Neural cell (in vitro differentiated cells): ENCODE data around the gene WDR83. TPM values are rescaled to one million over a fixed set of nuclear protein-coding genes. Genes with fewer than 3 reads are reported as not detected.

Experiments used
- H2AFZ ChIP-seq: fragments of 200-600, 300-800 bp; sonication (generic), shearing (Covaris generic); 2 replicates; pipeline ENCODE4 v1.6.0; 2014; ENCODE audit warnings: low read depth, mild to moderate bottlenecking, antibody characterized with exemption, low read length, moderate library complexity
- H3F3A ChIP-seq: fragments of 200-600 bp; shearing (Covaris generic); 2 replicates; pipeline ENCODE4 v1.6.1; 2016; ENCODE audit warnings: mild to moderate bottlenecking, moderate library complexity, mixed read lengths, antibody characterized with exemption, low read length; ENCODE audit not compliant: insufficient read depth, poor library complexity, severe bottlenecking
- H3K27ac ChIP-seq: fragments of 200-600, 300-800 bp; sonication (generic), shearing (Covaris generic); 2 replicates; pipeline ENCODE4 v1.5.1; 2014; ENCODE audit warnings: mild to moderate bottlenecking, low read length, moderate library complexity
- H3K27me3 ChIP-seq: fragments of 300-800, 200-600 bp; sonication (generic), shearing (Covaris generic); 2 replicates; pipeline ENCODE4 v1.6.0; 2014; ENCODE audit warnings: mild to moderate bottlenecking, low read depth, low read length, moderate library complexity; ENCODE audit not compliant: insufficient read depth
- H3K36me3 ChIP-seq: fragments of 300-800, 200-600 bp; sonication (generic), shearing (Covaris generic); 2 replicates; pipeline ENCODE4 v1.5.1; 2014; ENCODE audit warnings: mild to moderate bottlenecking, antibody characterized with exemption, low read length, moderate library complexity; ENCODE audit not compliant: insufficient read depth
- H3K4me2 ChIP-seq: fragments of 300-800, 200-600 bp; sonication (generic), shearing (Covaris generic); 2 replicates; pipeline ENCODE4 v1.6.0; 2014; ENCODE audit warnings: mild to moderate bottlenecking, low read length
- H3K4me3 ChIP-seq: fragments of 300-800, 200-600 bp; sonication (generic), shearing (Covaris generic); 2 replicates; pipeline ENCODE4 v1.5.1; 2014; ENCODE audit warnings: mild to moderate bottlenecking, low read length, moderate library complexity
- H3K79me2 ChIP-seq: fragments of 200-600 bp; shearing (Covaris generic); replicated peaks from 2 replicates; pipeline ENCODE4 v1.6.0; 2014; ENCODE audit warnings: mild to moderate bottlenecking, low read length, moderate library complexity; ENCODE audit not compliant: insufficient read depth
- H3K9ac ChIP-seq: fragments of 300-800, 200-600 bp; sonication (generic), shearing (Covaris generic); 2 replicates; pipeline ENCODE4 v1.6.1; 2016; ENCODE audit warnings: mild to moderate bottlenecking, low read length, mixed read lengths
- H3K9me2 ChIP-seq: fragments of 200-600 bp; shearing (Covaris generic); 2 replicates; pipeline ENCODE4 v1.6.1; 2016; ENCODE audit warnings: mild to moderate bottlenecking, low read length, mixed read lengths; ENCODE audit not compliant: insufficient read depth
- H3K9me3 ChIP-seq: fragments of 200-600, 300-800 bp; sonication (generic), shearing (Covaris generic); 2 replicates; pipeline ENCODE4 v1.6.1; 2016; ENCODE audit warnings: mild to moderate bottlenecking, mixed run types, low read length, moderate library complexity, mixed read lengths
- H4K20me1 ChIP-seq: fragments of 200-600 bp; shearing (Covaris generic); 2 replicates; pipeline ENCODE4 v1.6.1; 2016; ENCODE audit warnings: mild to moderate bottlenecking, mixed run types; ENCODE audit not compliant: insufficient read depth
- EP300 ChIP-seq: fragments of 450-650 bp; conservative IDR thresholded peaks from 2 replicates; pipeline ENCODE4 v1.6.1; 2014; ENCODE audit warnings: antibody characterized with exemption, mild to moderate bottlenecking, moderate library complexity; ENCODE audit not compliant: poor library complexity, severe bottlenecking
- EZH2 ChIP-seq: fragments of 200-600, 300-800 bp; shearing (Covaris generic), sonication (generic); IDR thresholded peaks from 2 replicates; pipeline ENCODE4 v1.6.1; 2014; ENCODE audit warnings: antibody characterized with exemption, low read length, borderline replicate concordance, mild to moderate bottlenecking; ENCODE audit not compliant: insufficient read depth, poor library complexity, severe bottlenecking
- MXI1 ChIP-seq: fragments of 450-650 bp; conservative IDR thresholded peaks from 2 replicates; pipeline ENCODE4 v1.6.1; 2014; ENCODE audit warnings: antibody characterized with exemption, mild to moderate bottlenecking; ENCODE audit not compliant: poor library complexity, severe bottlenecking
- POLR2AphosphoS5 ChIP-seq: IDR thresholded peaks from 2 replicates; pipeline ENCODE4 v1.6.1; 2012
- RAD21 ChIP-seq: fragments of 450-650 bp; conservative IDR thresholded peaks from 2 replicates; pipeline ENCODE4 v1.6.1; 2014; ENCODE audit warnings: antibody characterized with exemption, mild to moderate bottlenecking, moderate library complexity
- SMC3 ChIP-seq: fragments of 450-650 bp; conservative IDR thresholded peaks from 2 replicates; pipeline ENCODE4 v1.6.1; 2014; ENCODE audit warnings: antibody characterized with exemption, mild to moderate bottlenecking, moderate library complexity; ENCODE audit not compliant: poor library complexity
- TAF1 ChIP-seq: IDR thresholded peaks from 2 replicates; pipeline ENCODE4 v1.6.1; 2012; ENCODE audit warnings: low read depth
- polyA plus RNA-seq: library from polyadenylated mRNA; depleted of rRNA; stranded (reverse); fragments of >200 nt; gene quantifications from 2 replicates; pipeline ENCODE4 v1.2.3, GENCODE V29; 2014
- TF ChIP-seq, protein P1 (sequence below): fragments of 450-650 bp; IDR thresholded peaks from 2 replicates; pipeline ENCODE4 v1.5.1; 2014; ENCODE audit warnings: antibody characterized with exemption, mild to moderate bottlenecking, moderate library complexity; ENCODE audit not compliant: poor library complexity, severe bottlenecking
- TF ChIP-seq, protein P2 (sequence below): IDR thresholded peaks from 2 replicates; pipeline ENCODE4 v1.6.1; 2012; ENCODE audit warnings: borderline replicate concordance

WDR83 gene
- polyA plus RNA-seq, 1 donor from 2014 or later = 45.3 TPM

DNA sequence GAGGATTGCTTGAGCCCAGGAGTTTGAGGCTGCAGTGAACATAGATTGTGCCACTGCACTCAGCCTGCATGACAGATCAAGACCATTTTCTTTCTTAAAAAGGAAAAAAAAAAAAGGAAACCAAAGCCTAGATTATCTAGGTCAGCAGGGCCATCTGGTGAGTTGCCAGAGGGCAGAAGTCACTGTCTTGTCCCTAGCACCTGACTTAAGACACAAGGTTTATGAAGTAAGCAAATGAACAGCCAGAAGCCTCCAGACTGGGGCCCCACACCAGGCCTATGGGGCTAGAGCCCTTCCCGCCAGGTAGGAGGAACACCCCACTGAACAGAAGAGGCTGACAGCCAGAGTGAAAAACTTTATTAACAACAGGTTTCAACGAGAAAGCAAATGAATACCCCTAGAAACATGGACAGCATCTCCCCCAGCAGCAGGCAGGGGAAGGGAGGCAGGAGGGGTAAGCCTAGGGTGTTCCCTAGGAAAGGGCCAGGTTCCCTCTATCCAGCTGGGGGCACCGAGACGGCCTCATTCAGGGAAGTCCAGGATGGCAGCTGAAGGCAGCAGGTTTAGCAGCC lies 1.2 kb downstream of the WDR83 start:
- Histone ChIP-seq H3K4me3 (peak overlapping the region; percentile 87), H3K9me2 (no peaks in the 10 kb centered on the region), H3K9me3 (no peaks in the 10 kb centered on the region), H3F3A (no peaks in the 10 kb centered on the region), H3K79me2 (peaks cover 29% of the 10 kb centered on the region), H3K36me3 (no peaks in the 10 kb centered on the region), H3K4me2 (peak overlapping the region; percentile 94), H2AFZ (no peak overlapping the region), H3K9ac (peak overlapping the region; percentile 87), H3K27me3 (no peaks in the 10 kb centered on the region), H3K27ac (no peak overlapping the region), H4K20me1 (no peaks in the 10 kb centered on the region)
- TF ChIP-seq TAF1 (no peak), EZH2 (no peak), RAD21 (no peak), MXI1 (no peak), POLR2AphosphoS5 (no peak), EP300 (no peak), SMC3 (no peak)
- TF ChIP-seq, protein P1, sequence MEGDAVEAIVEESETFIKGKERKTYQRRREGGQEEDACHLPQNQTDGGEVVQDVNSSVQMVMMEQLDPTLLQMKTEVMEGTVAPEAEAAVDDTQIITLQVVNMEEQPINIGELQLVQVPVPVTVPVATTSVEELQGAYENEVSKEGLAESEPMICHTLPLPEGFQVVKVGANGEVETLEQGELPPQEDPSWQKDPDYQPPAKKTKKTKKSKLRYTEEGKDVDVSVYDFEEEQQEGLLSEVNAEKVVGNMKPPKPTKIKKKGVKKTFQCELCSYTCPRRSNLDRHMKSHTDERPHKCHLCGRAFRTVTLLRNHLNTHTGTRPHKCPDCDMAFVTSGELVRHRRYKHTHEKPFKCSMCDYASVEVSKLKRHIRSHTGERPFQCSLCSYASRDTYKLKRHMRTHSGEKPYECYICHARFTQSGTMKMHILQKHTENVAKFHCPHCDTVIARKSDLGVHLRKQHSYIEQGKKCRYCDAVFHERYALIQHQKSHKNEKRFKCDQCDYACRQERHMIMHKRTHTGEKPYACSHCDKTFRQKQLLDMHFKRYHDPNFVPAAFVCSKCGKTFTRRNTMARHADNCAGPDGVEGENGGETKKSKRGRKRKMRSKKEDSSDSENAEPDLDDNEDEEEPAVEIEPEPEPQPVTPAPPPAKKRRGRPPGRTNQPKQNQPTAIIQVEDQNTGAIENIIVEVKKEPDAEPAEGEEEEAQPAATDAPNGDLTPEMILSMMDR = no peak
- TF ChIP-seq, protein P2, sequence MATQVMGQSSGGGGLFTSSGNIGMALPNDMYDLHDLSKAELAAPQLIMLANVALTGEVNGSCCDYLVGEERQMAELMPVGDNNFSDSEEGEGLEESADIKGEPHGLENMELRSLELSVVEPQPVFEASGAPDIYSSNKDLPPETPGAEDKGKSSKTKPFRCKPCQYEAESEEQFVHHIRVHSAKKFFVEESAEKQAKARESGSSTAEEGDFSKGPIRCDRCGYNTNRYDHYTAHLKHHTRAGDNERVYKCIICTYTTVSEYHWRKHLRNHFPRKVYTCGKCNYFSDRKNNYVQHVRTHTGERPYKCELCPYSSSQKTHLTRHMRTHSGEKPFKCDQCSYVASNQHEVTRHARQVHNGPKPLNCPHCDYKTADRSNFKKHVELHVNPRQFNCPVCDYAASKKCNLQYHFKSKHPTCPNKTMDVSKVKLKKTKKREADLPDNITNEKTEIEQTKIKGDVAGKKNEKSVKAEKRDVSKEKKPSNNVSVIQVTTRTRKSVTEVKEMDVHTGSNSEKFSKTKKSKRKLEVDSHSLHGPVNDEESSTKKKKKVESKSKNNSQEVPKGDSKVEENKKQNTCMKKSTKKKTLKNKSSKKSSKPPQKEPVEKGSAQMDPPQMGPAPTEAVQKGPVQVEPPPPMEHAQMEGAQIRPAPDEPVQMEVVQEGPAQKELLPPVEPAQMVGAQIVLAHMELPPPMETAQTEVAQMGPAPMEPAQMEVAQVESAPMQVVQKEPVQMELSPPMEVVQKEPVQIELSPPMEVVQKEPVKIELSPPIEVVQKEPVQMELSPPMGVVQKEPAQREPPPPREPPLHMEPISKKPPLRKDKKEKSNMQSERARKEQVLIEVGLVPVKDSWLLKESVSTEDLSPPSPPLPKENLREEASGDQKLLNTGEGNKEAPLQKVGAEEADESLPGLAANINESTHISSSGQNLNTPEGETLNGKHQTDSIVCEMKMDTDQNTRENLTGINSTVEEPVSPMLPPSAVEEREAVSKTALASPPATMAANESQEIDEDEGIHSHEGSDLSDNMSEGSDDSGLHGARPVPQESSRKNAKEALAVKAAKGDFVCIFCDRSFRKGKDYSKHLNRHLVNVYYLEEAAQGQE = no peak

DNA sequence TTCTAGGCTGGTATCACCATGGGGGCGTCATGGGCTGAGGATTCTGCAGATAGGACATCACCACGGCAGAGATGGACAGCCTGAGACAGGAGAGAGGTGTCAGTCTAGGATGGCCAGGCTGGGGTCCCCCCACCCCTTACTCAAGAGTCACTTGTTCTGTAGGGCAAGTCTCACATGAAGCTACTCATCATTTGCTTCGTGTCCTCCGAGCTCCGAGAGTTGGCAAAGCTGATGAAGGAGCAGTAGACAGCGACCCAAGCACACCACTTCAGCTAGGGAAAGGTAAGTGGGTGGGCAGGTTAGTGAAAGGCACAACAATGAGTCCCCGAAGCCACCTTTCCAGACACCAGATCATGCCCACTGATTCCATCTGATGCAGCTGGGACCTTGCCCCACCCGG lies 1.7 kb downstream of the WDR83 start:
- Histone ChIP-seq H2AFZ (no peak overlapping the region), H3K9me2 (no peaks in the 10 kb centered on the region), H3K27ac (peak overlapping the region; percentile 95), H3K79me2 (peaks cover 29% of the 10 kb centered on the region), H3K36me3 (no peaks in the 10 kb centered on the region), H3K9me3 (no peaks in the 10 kb centered on the region), H3K27me3 (no peaks in the 10 kb centered on the region), H3F3A (no peaks in the 10 kb centered on the region), H4K20me1 (no peaks in the 10 kb centered on the region), H3K4me3 (peak overlapping the region; percentile 87), H3K4me2 (peak overlapping the region; percentile 94), H3K9ac (peak overlapping the region; percentile 87)
- TF ChIP-seq, protein P2 = no peak
- TF ChIP-seq SMC3 (no peak), MXI1 (no peak), RAD21 (no peak), POLR2AphosphoS5 (no peak), TAF1 (no peak), EZH2 (no peak), EP300 (no peak)
- TF ChIP-seq, protein P1 = no peak
